TTC549 (cell line): Measurements from ENCODE around the gene HOTAIR.

ENCODE experiments used
- FAIRE-seq: peaks from 2 replicates; lab custom pipeline; 2012; peaks lifted over from hg19 to GRCh38; lab: Jason Lieb, UNC

HOTAIR gene

DNA sequence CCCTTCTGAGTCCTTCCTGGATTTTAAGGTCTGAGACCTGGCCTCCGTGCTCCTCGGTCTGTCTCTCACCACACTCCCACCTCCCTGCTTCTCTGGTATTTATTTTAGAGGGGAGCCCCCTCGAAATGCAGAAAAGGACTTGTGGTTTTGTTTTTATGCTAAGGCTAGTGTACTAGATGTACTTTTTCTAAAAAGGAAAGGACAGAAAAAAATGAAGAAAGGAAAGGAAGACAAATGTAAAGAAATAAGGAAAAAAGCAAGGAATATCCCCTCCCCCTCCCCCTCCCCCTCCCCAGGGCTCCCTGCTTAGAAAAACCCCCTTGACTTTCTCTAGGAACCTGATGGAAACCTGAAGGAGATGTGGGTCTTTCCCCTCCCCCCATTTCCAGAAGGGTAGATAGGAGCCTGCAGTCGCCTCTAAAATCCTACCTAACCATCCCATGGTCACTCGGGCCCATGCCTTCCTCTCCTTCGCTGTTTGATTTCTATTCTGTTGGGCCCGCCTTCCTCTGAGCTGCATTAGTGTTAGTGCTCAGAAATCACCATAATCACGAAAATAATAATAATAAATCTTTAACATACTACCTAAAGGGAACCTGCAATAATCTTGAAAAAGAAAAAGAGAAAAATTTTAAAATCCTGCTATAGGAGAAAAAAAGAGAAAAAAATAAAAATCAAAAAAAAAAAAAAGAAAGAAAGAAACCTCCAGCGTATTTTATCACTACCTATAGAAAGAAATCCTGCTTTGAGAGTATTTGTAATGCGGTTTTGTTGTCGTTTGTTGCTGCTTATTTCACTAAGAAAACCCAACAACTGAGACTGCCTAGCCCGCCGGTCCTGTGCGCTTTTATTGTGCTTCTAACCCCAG, 37.1 kb upstream of the HOTAIR start:
- FAIRE-seq, result peak; percentile 43

- no peak for FAIRE-seq
Measured at GRCh38 chr12:54010972-54011664, 36.4 kb upstream of the HOTAIR start.

GRCh38 chr12:54010053-54010971, 35.6 kb upstream of the HOTAIR start:
- FAIRE-seq, result no peak

DNA sequence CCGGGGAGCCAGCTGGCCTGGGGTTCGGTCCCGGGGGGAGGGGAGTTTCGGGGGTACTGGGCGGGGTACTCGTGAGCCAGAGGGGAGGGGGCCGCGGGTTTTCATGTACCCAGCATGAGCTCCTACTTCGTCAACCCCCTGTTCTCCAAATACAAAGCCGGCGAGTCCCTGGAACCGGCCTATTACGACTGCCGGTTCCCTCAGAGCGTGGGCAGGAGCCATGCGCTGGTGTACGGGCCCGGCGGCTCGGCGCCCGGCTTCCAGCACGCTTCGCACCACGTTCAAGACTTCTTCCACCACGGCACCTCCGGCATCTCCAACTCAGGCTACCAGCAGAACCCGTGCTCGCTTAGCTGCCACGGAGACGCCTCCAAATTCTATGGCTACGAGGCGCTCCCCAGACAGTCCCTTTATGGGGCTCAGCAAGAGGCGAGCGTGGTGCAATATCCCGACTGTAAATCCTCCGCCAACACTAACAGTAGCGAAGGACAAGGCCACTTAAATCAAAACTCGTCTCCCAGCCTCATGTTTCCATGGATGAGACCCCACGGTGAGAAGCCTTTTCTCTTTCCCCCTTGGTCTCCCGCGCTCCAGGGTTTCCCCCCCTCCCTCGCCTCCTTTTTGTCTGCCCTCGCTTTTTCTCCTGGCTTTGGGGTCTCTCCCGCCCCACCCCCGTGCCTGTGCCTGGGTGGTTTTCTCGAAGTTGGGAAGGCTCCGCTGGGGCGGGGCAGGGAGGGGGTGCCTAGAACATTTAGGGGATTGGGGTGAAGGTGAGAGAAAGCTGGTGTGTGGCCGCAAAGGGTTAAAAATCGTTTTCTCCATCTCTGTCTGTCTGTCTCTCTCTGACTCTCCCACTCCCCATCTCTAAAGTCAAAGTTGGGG, 34.7 kb upstream of the HOTAIR start:
- FAIRE-seq, result no peak

- no peak for FAIRE-seq
Measured at GRCh38 chr12:54008260-54008552, 33.5 kb upstream of the HOTAIR start.

GRCh38 chr12:54007538-54008259, 32.9 kb upstream of the HOTAIR start:
- FAIRE-seq, result no peak

GRCh38 chr12:54006559-54007220, 31.9 kb upstream of the HOTAIR start:
- FAIRE-seq, result no peak

GRCh38 chr12:54005853-54006558, 31.3 kb upstream of the HOTAIR start:
- FAIRE-seq, result no peak

DNA sequence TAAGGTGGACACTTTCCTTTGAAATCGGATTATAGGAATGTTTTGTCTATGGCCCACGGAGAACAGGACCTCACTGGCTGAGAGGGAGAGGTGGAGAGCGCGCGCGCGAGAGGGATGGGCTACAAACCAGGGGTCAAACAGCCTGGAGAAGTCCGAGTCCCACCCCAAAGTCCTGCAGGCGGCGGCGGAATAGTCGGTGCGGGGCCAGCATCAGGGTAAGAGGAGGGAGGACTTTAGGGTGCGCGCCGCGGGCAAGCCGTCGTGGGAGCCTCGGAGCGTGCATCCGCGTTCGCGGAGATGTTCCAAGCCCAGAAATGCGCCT, 30.7 kb upstream of the HOTAIR start:
- FAIRE-seq, result no peak

- no peak for FAIRE-seq
Measured at GRCh38 chr12:54004841-54005530, 30.2 kb upstream of the HOTAIR start.

GRCh38 chr12:54004063-54004840, 29.5 kb upstream of the HOTAIR start:
- FAIRE-seq, result no peak

DNA sequence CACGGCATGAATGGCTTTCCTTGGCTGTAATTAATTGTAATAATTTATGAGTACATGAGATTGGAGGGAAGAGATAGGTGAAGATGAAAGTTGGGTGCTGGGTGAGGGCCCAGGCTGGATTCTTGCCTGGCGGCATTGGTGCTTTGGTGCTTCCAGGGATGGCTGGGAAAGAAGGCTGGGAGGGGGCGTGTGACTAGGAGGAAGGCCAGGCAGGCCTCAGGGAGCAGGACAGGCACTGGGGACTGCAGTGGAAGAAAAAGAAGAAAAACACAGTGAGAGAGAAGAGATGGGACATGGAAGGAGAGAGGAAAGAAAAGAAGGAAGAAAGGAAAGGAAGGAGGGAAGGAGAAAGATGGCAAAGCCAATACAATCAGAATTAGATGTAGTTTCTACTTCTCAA, 28.9 kb upstream of the HOTAIR start:
- FAIRE-seq, result no peak

- no peak for FAIRE-seq
Measured at GRCh38 chr12:54002915-54003389, 28.2 kb upstream of the HOTAIR start.

DNA sequence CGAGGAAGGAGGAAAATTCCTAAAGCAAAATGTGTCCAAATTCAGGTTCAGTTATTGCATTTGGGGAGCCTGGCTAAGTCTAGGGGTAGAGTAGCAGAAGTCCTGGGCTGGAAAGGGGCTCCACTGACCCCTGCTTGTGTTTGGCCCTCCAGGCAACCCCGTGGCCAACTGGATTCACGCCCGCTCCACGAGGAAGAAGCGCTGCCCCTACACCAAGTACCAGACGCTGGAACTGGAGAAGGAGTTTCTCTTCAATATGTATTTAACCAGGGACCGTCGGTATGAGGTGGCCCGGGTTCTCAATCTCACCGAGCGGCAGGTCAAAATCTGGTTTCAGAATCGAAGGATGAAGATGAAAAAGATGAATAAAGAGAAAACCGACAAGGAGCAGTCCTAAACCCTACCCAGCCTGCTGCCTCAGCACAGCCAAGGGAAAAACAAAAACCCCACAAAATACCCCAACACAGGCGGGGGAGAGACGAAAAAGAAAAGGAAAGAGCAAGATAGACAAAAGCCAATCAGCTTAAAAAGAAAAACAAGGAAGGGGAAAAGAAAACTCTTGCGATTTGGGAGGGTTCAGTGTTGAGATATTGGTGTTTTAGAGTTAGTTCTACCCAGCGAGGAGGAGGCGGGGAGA, 27.6 kb upstream of the HOTAIR start:
- FAIRE-seq, result no peak

DNA sequence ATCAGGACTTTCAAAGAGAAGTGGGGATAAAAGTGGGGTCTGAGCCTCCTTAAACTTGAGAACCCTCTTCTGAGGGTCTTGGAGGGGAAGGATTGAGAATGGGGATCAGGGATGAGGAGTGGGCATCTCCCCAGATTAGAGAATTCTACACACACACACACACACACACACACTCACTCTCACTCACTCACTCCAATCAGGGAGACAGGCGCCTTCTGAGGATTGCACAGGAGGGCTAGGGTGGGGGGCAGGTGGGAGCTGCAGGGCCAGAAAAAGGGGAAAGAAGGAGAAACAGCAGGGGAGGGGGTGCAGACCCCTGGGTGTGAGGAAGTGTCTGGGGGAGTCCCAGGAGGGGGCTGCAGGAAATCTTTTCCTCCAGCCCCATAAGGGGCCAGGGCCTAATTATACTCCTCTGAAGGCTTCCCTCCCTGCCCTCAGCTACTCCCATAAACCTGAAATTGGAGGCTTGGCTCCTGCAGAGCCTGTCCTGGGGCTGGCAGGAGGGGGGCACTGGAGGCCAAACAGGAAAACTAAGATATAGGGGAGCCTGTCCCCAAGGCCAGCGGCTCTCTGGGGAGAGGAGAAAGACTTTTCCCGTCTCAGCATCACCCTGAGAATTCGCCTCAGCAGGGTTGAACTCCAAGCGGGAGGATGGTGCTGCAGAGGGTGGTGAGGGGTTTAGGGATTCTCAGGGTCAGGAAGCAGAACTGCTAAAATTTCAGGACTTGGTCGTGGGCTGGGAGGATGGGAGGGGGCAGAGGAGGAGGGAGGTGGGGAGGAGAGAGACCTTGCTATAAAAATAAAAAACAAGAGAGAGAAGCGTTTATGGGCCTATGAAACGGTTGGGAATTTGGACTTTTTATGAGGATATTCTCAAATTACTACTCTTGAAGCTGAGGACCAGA, 26.8 kb upstream of the HOTAIR start:
- FAIRE-seq, result no peak

DNA sequence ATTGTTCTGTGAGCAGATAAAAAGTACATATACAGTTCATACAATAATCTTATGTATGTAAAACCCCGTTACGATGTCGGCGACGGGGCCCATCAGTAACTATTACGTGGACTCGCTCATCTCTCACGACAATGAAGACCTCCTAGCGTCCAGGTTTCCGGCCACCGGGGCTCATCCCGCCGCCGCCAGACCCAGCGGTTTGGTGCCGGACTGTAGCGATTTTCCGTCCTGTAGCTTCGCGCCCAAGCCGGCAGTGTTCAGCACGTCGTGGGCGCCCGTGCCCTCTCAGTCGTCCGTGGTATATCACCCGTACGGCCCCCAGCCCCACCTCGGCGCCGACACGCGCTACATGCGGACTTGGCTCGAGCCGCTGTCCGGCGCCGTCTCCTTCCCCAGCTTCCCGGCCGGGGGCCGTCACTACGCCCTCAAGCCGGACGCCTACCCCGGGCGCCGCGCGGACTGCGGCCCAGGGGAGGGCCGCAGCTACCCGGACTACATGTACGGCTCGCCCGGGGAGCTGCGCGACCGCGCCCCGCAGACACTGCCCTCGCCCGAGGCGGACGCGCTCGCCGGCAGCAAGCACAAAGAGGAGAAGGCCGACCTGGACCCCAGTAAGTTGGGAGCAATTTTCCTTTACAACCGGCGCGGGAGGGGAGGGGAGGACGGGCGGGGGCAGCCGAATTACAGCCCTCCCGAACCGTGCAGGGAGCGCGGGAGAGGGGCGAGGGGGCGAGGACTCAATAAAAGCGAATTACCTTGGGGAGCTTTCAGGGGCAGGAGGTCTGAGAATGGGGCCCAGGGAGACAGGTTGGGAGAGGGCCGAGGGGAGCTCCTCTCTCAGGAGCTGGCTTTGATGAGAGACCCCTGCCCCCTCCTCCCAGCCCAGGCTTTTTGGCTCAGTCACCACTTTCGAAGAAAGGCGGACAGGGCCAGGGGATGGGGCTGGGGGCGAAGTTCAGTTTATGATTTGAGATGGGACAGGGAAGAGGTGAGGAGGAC, 25.7 kb upstream of the HOTAIR start, which contains the start of gene HOXC9:
HOXC9 (plus strand) TSS at position 46 of the 999 bp plus-strand sequence; CDS start at position 74, 28 bp downstream.
- no peak for FAIRE-seq
